Measurements from ENCODE around the gene FADS3. TPM values are rescaled to one million over a fixed set of nuclear protein-coding genes. Genes with fewer than 3 reads are reported as not detected.
A peak's percentile ranks its signal among the peaks of the same experiment; 100 is the strongest.

Gene FADS3
- total RNA-seq, 2 donors from 2014 or later = 24.8 to 28.4 TPM

DNA sequence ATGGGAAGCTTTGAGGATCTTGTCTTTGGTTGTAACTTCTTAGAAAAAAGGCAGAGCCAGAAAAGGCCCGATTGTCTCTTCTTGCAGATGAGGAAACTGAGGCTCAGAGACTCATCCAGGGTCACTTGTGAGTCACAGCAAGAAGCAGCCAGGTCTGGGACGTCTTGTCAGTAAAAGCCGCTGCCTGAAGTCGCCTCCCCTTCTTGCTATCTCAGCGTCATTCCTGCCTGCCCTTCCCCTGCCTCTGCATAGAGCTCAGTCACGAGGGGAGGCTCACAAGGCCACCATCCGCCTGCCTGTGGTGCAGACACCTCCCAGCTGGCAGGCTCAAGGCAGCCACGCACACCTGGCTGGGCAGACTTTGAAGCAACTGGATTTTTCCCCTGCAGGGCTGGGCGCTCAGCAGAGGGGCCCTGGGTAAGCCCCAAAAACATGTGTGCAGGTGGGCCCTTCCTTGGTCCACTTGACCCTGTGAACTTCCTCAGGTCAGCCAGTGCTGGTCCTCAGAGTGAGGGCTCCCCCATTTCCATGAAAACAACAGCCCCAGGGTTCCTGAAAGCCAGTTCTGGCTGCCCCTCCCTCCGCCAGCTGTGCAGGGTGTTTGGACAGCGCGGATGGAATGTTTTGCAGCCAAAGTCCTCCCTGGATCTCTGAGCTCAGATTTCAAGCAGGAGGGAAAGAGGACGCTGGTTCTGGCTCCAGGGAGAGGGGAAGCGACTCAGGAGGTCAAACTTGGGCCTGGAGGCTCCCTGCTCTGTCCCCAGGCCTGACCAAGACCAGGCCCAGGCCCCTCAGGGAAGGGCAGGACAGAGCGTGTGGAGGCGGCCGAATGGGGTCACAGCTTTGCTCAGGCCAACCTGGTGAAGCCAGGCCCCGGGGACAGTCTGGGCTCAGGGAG lies 32.1 kb upstream of the FADS3 start:
- peaks cover 48% of the 10 kb centered on the region for H3K4me1 Mint-ChIP-seq
- peak overlapping the region; percentile 15 for H3K4me3 Mint-ChIP-seq
- H3K9me3 ChIP-seq (ENCODE audit: control insufficient read depth, low read length) = no peaks in the 10 kb centered on the region
- TF ChIP-seq, protein P1, sequence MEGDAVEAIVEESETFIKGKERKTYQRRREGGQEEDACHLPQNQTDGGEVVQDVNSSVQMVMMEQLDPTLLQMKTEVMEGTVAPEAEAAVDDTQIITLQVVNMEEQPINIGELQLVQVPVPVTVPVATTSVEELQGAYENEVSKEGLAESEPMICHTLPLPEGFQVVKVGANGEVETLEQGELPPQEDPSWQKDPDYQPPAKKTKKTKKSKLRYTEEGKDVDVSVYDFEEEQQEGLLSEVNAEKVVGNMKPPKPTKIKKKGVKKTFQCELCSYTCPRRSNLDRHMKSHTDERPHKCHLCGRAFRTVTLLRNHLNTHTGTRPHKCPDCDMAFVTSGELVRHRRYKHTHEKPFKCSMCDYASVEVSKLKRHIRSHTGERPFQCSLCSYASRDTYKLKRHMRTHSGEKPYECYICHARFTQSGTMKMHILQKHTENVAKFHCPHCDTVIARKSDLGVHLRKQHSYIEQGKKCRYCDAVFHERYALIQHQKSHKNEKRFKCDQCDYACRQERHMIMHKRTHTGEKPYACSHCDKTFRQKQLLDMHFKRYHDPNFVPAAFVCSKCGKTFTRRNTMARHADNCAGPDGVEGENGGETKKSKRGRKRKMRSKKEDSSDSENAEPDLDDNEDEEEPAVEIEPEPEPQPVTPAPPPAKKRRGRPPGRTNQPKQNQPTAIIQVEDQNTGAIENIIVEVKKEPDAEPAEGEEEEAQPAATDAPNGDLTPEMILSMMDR (conservative IDR thresholded peaks at IDR 0.05) = no peak
- H3K9ac ChIP-seq (ENCODE audit: extremely low read depth, low read length, poor library complexity, severe bottlenecking) = peak overlapping the region; percentile 29
- no peaks in the 10 kb centered on the region for H3K36me3 Mint-ChIP-seq (ENCODE audit: low read depth)
- no peak overlapping the region for H3K27ac ChIP-seq (ENCODE audit: low read depth, low read length)
- peaks cover 17% of the 10 kb centered on the region for H3K4me1 ChIP-seq (ENCODE audit: control insufficient read depth, insufficient read depth, low read length)
- H3K27ac Mint-ChIP-seq = peak overlapping the region; percentile 88
- peaks cover 1% of the 10 kb centered on the region for H3K27me3 ChIP-seq (ENCODE audit: control insufficient read depth, insufficient read depth, low read length, poor library complexity, severe bottlenecking)
- no peaks in the 10 kb centered on the region for H3K36me3 ChIP-seq (ENCODE audit: control insufficient read depth, insufficient read depth, low read length)
- H3K4me3 ChIP-seq (ENCODE audit: low read length) = no peak overlapping the region
- peaks cover 7% of the 10 kb centered on the region for H3K27me3 Mint-ChIP-seq (ENCODE audit: insufficient read depth)
- H3K9me3 Mint-ChIP-seq = no peaks in the 10 kb centered on the region
- DNase-seq = peak; percentile 81
- WGBS, 2 experiments (ENCODE audit: insufficient coverage in 1 of 2, insufficient read length in 1 of 2) = 51 to 54% methylated on average over 8 to 18 of the region's 18 CpGs

DNA sequence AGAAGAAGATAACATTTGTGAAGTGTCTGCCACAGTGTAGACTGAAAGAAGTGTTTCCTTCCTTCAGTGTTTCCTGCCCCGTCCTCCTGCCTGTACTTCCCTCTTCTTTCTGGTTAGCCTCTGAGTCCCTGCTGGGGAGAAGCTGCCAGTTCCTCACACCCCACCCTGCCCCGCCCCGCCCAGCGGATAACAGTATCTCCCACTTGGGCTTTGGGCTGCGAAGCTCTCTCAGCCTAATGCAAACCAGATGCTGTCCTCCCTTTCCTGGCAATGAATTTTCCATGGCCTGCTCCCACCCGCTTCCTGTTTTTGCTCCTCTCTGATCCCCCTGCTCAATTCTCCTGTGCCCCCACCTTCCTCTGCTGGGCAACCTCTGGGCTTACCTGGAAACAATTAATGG lies 31.2 kb upstream of the FADS3 start:
- H3K27me3 ChIP-seq (ENCODE audit: control insufficient read depth, insufficient read depth, low read length, poor library complexity, severe bottlenecking) = peaks cover 10% of the 10 kb centered on the region
- H3K36me3 ChIP-seq (ENCODE audit: control insufficient read depth, insufficient read depth, low read length) = no peaks in the 10 kb centered on the region
- Mint-ChIP-seq H3K4me1 (peaks cover 56% of the 10 kb centered on the region), H3K9me3 (no peaks in the 10 kb centered on the region), H3K27ac (peak overlapping the region; percentile 88), H3K27me3 (ENCODE audit: insufficient read depth) (peaks cover 15% of the 10 kb centered on the region), H3K4me3 (peak overlapping the region; percentile 15), H3K36me3 (ENCODE audit: low read depth) (no peaks in the 10 kb centered on the region)
- H3K9ac ChIP-seq (ENCODE audit: extremely low read depth, low read length, poor library complexity, severe bottlenecking) = no peak overlapping the region
- peaks cover 17% of the 10 kb centered on the region for H3K4me1 ChIP-seq (ENCODE audit: control insufficient read depth, insufficient read depth, low read length)
- DNase-seq = peak; percentile 64
- TF ChIP-seq, protein P1 (conservative IDR thresholded peaks at IDR 0.05) = no peak
- no peaks in the 10 kb centered on the region for H3K9me3 ChIP-seq (ENCODE audit: control insufficient read depth, low read length)
- no peak overlapping the region for H3K4me3 ChIP-seq (ENCODE audit: low read length)
- no peak overlapping the region for H3K27ac ChIP-seq (ENCODE audit: low read depth, low read length)
- 65 to 73% methylated on average over 2 to 6 of the region's 6 CpGs for WGBS, 2 experiments (ENCODE audit: insufficient coverage in 1 of 2, insufficient read length in 1 of 2)

DNA sequence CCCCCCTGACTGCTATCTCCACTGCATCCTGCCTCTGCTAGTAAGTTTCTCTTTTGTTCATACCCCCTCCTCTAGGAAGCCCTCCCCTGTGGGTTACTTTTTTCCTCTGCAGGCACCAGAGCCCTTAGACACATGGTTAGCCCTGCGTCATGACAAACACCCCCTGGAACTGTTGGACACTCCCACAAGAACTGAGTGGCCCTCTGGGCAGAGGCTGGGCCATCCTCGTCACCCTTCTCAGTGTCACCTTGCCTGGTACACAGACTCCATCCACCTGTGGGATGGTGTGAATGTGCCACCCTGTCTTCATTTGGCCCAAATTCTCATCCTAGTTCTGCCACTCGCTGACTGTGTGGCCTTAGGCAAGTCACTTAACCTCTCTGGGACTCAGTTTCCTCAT lies 30.1 kb upstream of the FADS3 start:
- Mint-ChIP-seq H3K36me3 (ENCODE audit: low read depth) (no peaks in the 10 kb centered on the region), H3K27me3 (ENCODE audit: insufficient read depth) (peaks cover 19% of the 10 kb centered on the region), H3K9me3 (no peaks in the 10 kb centered on the region), H3K27ac (no peak overlapping the region), H3K4me3 (no peak overlapping the region), H3K4me1 (peaks cover 58% of the 10 kb centered on the region)
- no peak overlapping the region for H3K9ac ChIP-seq (ENCODE audit: extremely low read depth, low read length, poor library complexity, severe bottlenecking)
- TF ChIP-seq, protein P1 (conservative IDR thresholded peaks at IDR 0.05) = no peak
- H3K4me1 ChIP-seq (ENCODE audit: control insufficient read depth, insufficient read depth, low read length) = peaks cover 17% of the 10 kb centered on the region
- H3K4me3 ChIP-seq (ENCODE audit: low read length) = no peak overlapping the region
- peaks cover 10% of the 10 kb centered on the region for H3K27me3 ChIP-seq (ENCODE audit: control insufficient read depth, insufficient read depth, low read length, poor library complexity, severe bottlenecking)
- DNase-seq = no peak
- H3K27ac ChIP-seq (ENCODE audit: low read depth, low read length) = no peak overlapping the region
- WGBS, 2 experiments (ENCODE audit: insufficient coverage in 1 of 2, insufficient read length in 1 of 2) = 86 to 92% methylated on average over 1 to 3 of the region's 3 CpGs
- H3K9me3 ChIP-seq (ENCODE audit: control insufficient read depth, low read length) = no peaks in the 10 kb centered on the region
- H3K36me3 ChIP-seq (ENCODE audit: control insufficient read depth, insufficient read depth, low read length) = no peaks in the 10 kb centered on the region
